ENCODE results near the gene CAPS2. TPM values are rescaled to one million over a fixed set of nuclear protein-coding genes. Genes with fewer than 3 reads are reported as not detected.
A peak's percentile ranks its signal among the peaks of the same experiment; 100 is the strongest.

The CAPS2 gene
- total and polyA plus RNA-seq, 9 of the 15 experiments (the other 6 are each of a cell fraction or from before 2014, with no cell fraction given): 0.10 to 0.82 (median 0.47) TPM; not detected in 1

DNA sequence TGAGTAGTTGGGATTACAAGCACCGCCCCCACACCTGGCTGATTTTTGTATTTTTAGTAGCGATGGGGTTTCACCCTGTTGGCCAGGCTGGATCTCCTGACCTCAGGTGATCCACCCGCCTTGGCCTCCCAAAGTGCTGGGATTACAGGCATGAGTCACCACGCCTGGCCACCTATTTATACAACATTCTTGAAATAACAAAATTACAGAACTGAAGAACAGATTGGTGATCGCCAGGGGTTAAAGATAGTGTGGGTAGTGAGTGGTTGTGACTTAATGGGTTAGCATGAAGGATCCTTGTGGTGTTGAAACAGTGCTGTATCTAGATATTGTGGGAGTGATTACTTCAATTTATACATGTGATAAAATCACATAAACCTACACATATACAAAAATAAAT, 11.7 kb upstream of the CAPS2 start:
- CTCF ChIA-PET (ENCODE audit: low intra/inter-chr PET ratio): no interaction called here
- no peak overlapping the region for H3K4me2 ChIP-seq (ENCODE audit: insufficient read depth, low read length)
- no peak for FAIRE-seq

GRCh38 chr12:75337905-75338304, 7.8 kb upstream of the CAPS2 start:
- Histone ChIP-seq H3K79me2 (ENCODE audit: control insufficient read depth, insufficient read depth, low read length) (no peaks in the 10 kb centered on the region), H3K9me1 (ENCODE audit: control insufficient read depth, insufficient read depth, low read length) (no peaks in the 10 kb centered on the region), H3K9ac (ENCODE audit: insufficient read depth in 1 of 2, low read depth in 2 of 2, low read length in 2 of 2) (no peak overlapping the region), H2AFZ (ENCODE audit: low read depth, low read length) (no peak overlapping the region), H3K27me3 (ENCODE audit: control insufficient read depth in 2 of 2, insufficient read depth in 2 of 2, low read length in 2 of 2) (no peaks in the 10 kb centered on the region), H3K27ac (ENCODE audit: extremely low read depth, low read depth, low read length) (no peak overlapping the region), H4K20me1 (replicated peaks; ENCODE audit: control insufficient read depth, insufficient read depth, low read length) (no peaks in the 10 kb centered on the region), H3K4me1 (replicated peaks in 1 of 2; ENCODE audit: control insufficient read depth in 2 of 2, insufficient read depth in 2 of 2, low read length in 2 of 2) (peaks cover 0 to 3% of the 10 kb centered on the region in 2 experiments; a peak in 1 of 5 replicates), H3K4me2 (ENCODE audit: insufficient read depth, low read length) (no peak overlapping the region), H3K36me3 (ENCODE audit: control insufficient read depth, insufficient read depth, low read length) (no peaks in the 10 kb centered on the region), H3K4me3 (no peak overlapping the region), H3K9me3 (replicated peaks; ENCODE audit: control insufficient read depth, insufficient read depth, low read depth, low read length) (no peaks in the 10 kb centered on the region; the same call in 1 of the 2 replicates)
- CTCF ChIA-PET (ENCODE audit: low intra/inter-chr PET ratio): no interaction called here
- in situ Hi-C loops (cut with MboI) (loop anchor here (10.0 to 25.0 kb wide), 2 partner anchors 147 to 699 kb away; partner anchors contain the start of genes GLIPR1 and PHLDA1), intact Hi-C loops (cut with micrococcal nuclease) (no loop called here)
- FAIRE-seq (no peak), ATAC-seq (no peak), DNase-seq (ENCODE audit: extremely low read depth in 1 of 4, low spot score in 3 of 4) (no peak)
- BruUV-seq (replicated peaks): no TSS peak
- WGBS (ENCODE audit: insufficient coverage, low coverage, missing lambda C conversion rate): 0% methylated on average over 1 of the region's 1 CpG
- POLR2A ChIA-PET: no interaction called here
- TF ChIP-seq ZNF445 (CRISPR knock-in tag; IDR thresholded peaks at IDR 0.05; ENCODE audit: low read depth): no peak
- TF ChIP-seq MXD1 (CRISPR knock-in tag; IDR thresholded peaks at IDR 0.05; ENCODE audit: borderline replicate concordance, poor library complexity, severe bottlenecking): no peak
- TF ChIP-seq HNRNPK (IDR thresholded peaks at IDR 0.05; ENCODE audit: low read depth, low read length, poor library complexity, severe bottlenecking): no peak
- no peak for TF ChIP-seq KLF10 (CRISPR knock-in tag; IDR thresholded peaks at IDR 0.05)
- TF ChIP-seq, protein P1, sequence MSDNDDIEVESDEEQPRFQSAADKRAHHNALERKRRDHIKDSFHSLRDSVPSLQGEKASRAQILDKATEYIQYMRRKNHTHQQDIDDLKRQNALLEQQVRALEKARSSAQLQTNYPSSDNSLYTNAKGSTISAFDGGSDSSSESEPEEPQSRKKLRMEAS (CRISPR knock-in tag; IDR thresholded peaks at IDR 0.05): no peak
- no peak for TF ChIP-seq ETS1 (conservative IDR thresholded peaks at IDR 0.05; ENCODE audit: control insufficient read depth, low read depth, low read length)

More for the DNA sequence above, 11.7 kb upstream of the CAPS2 start:
- Histone ChIP-seq H4K20me1 (replicated peaks; ENCODE audit: control insufficient read depth, insufficient read depth, low read length) (no peaks in the 10 kb centered on the region), H2AFZ (ENCODE audit: low read depth, low read length) (no peak overlapping the region), H3K79me2 (ENCODE audit: control insufficient read depth, insufficient read depth, low read length) (no peaks in the 10 kb centered on the region), H3K36me3 (ENCODE audit: control insufficient read depth, insufficient read depth, low read length) (no peaks in the 10 kb centered on the region), H3K27ac (ENCODE audit: extremely low read depth, low read depth, low read length) (no peak overlapping the region), H3K4me3 (no peak overlapping the region), H3K9me1 (ENCODE audit: control insufficient read depth, insufficient read depth, low read length) (no peaks in the 10 kb centered on the region), H3K9me3 (replicated peaks; ENCODE audit: control insufficient read depth, insufficient read depth, low read depth, low read length) (no peaks in the 10 kb centered on the region), H3K4me1 (replicated peaks in 1 of 2; ENCODE audit: control insufficient read depth in 2 of 2, insufficient read depth in 2 of 2, low read length in 2 of 2) (no peaks in the 10 kb centered on the region), H3K27me3 (ENCODE audit: control insufficient read depth in 2 of 2, insufficient read depth in 2 of 2, low read length in 2 of 2) (no peaks in the 10 kb centered on the region), H3K9ac (ENCODE audit: insufficient read depth in 1 of 2, low read depth in 2 of 2, low read length in 2 of 2) (no peak overlapping the region; a peak in 1 of 4 replicates)
- BruUV-seq (replicated peaks): no TSS peak
- DNase-seq (ENCODE audit: extremely low read depth in 1 of 4, low spot score in 3 of 4) (peak in 1 of 4 experiments; percentile 3), ATAC-seq (peak; percentile 42; the same call in 2 of the 3 replicates)
- intact Hi-C loops (cut with micrococcal nuclease) (no loop called here), in situ Hi-C loops (cut with MboI) (loop anchor here (25.0 kb wide), 1 partner anchor 695 kb away; the partner anchor contains the start of gene PHLDA1)
- 0% methylated on average over 5 of the region's 5 CpGs for WGBS (ENCODE audit: insufficient coverage, low coverage, missing lambda C conversion rate)
- POLR2A ChIA-PET: no interaction called here
- TF ChIP-seq TCF7L2 (IDR thresholded peaks at IDR 0.05; ENCODE audit: low read depth, low read length) (no peak), TRIM28 (IDR thresholded peaks at IDR 0.05) (no peak), TFAM (CRISPR knock-in tag; conservative IDR thresholded peaks at IDR 0.05) (no peak), ZBED1 (IDR thresholded peaks at IDR 0.05) (no peak), ATF3 (IDR thresholded peaks at IDR 0.05) (peak; percentile 54), ATF3 (CRISPR knock-in tag; conservative IDR thresholded peaks at IDR 0.05) (no peak), NFIC (IDR thresholded peaks at IDR 0.05) (no peak), PRPF4 (IDR thresholded peaks at IDR 0.05; ENCODE audit: insufficient read depth, low read depth, low read length, poor library complexity, severe bottlenecking) (no peak)
